Measurements from ENCODE around the gene PASD1. TPM values are rescaled to one million over a fixed set of nuclear protein-coding genes. Genes with fewer than 3 reads are reported as not detected.
A peak's percentile ranks its signal among the peaks of the same experiment; 100 is the strongest.
"Not testable (repeated sequence)": the region's sequence is repeated elsewhere in the genome, so short reads cannot be mapped to it uniquely, and the experiment has no call there.

The PASD1 gene
- total RNA-seq, 2 donors from 2014 or later, result not detected

DNA sequence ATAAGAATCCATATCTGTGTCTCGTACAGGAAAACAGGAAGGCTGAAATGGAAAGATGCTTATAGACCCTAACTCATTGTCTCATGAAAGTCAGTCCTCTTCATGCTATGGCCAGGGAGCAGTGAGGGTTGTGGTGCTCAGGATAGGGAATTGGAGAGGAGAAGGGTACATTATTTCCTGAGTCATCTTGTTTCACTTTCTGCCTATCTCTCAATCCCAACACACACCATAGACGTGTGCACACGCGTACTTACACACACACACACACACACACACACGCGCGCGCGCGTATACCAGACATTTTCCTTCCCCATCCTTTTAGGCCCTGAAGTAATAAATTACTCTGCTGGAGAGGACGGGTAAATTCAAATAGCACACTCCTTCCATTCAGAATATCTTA lies 78.1 kb downstream of the PASD1 start:
- no peak overlapping the region for H3K4me3 Mint-ChIP-seq
- no peak overlapping the region for H3K27ac Mint-ChIP-seq
- H3K9me3 Mint-ChIP-seq, result no peaks in the 10 kb centered on the region
- ATAC-seq (replicated peaks in 1 of 2) (no peak), DNase-seq (no peak)
- H3K4me1 Mint-ChIP-seq (ENCODE audit: low read depth), result no peaks in the 10 kb centered on the region
- H3K27me3 Mint-ChIP-seq (ENCODE audit: low read depth), result peaks cover 60% of the 10 kb centered on the region
- no peaks in the 10 kb centered on the region for H3K36me3 Mint-ChIP-seq (ENCODE audit: insufficient read depth in 2 of 2)

DNA sequence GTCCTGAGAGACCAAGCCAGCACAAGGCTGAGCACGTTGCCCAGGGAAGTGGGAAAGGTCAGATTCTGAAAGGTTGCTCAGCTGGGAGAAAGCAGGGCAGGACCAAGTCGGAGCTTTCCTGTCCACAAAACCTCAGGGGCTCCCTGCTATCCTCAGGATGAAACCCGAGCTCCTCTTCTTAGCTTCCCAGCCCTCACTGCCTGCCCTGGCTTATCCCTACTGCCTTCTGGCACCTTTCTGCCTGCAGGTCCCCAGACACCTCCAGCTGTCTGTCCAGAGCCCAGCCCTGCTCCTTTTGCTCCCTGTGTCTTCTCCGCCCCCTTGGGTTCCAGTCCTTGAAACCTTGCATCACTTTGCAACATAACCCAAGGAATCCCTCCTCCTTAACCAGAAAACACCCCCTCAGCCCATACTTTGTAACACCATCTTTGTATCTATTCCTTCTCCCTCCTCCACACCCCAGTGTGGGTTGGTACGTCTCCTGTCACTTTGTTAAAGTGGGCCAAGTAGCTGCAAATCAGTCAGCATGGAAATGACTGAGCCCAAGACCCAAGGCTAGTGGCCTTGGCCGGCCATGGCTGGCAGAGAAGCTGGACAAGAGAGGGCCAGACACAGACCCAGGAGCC lies 111.8 kb downstream of the PASD1 start:
- Mint-ChIP-seq H3K4me3 (no peak overlapping the region), H3K27me3 (ENCODE audit: low read depth) (peaks cover 37% of the 10 kb centered on the region), H3K36me3 (ENCODE audit: insufficient read depth in 2 of 2) (no peaks in the 10 kb centered on the region), H3K27ac (no peak overlapping the region), H3K9me3 (no peaks in the 10 kb centered on the region), H3K4me1 (ENCODE audit: low read depth) (no peaks in the 10 kb centered on the region)
- no peak for DNase-seq
- ATAC-seq (replicated peaks in 1 of 2), result no peak

DNA sequence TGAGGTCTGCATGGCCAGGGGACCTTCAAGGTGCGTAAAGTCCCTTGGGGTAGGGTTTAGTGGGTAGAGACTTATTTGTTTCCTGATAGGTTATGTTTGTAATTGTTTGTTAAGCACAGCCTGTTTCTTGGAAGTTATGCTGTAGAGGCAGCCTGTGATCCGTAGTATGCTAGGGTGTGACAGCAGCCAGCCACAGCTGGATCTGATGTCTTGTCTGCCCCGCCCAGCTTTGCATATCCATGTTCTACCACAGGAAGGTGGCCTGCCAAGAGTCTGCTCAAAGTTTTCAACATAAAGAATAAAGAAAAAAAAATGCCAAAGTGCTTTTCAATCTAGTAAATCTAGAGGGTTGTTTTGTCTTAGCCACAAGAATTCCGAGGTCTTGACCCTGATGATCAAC lies 112.7 kb downstream of the PASD1 start:
- Mint-ChIP-seq H3K4me3 (no peak overlapping the region), H3K27me3 (ENCODE audit: low read depth) (peaks cover 35% of the 10 kb centered on the region), H3K27ac (no peak overlapping the region), H3K36me3 (ENCODE audit: insufficient read depth in 2 of 2) (no peaks in the 10 kb centered on the region), H3K4me1 (ENCODE audit: low read depth) (no peaks in the 10 kb centered on the region), H3K9me3 (no peaks in the 10 kb centered on the region)
- ATAC-seq (replicated peaks in 1 of 2), result no peak
- DNase-seq, result no peak

DNA sequence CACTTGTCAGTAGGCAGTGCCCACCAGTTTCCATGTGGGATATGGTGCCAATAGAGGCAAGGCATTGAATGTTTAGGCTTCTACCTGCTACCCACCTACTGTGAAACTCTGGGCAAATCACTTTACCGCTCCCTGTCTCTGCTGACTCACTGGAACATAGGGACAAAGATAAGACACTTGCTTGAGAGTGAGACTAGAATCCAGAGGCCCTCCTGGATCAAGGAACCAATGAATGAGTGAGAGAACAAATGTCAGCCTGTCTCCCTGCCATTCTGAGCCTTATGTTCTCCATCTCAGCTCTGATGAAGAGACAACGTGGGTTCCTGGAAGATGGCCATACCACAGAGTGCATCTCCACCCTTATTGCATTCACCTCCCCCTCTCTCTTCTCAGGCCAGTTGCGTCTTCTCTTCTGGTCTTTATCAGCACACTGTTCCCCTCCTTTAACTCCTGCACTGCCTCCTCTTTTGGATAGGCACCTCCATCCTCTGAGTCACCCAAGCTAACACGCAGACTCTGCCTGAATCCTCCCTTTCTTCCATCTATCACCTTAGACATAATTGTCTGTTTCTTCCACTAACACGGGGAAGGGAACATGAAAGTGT lies 116.4 kb downstream of the PASD1 start:
- Mint-ChIP-seq H3K36me3 (ENCODE audit: insufficient read depth in 2 of 2) (no peaks in the 10 kb centered on the region), H3K27ac (no peak overlapping the region)
- no peak for ATAC-seq (replicated peaks in 1 of 2)

DNA sequence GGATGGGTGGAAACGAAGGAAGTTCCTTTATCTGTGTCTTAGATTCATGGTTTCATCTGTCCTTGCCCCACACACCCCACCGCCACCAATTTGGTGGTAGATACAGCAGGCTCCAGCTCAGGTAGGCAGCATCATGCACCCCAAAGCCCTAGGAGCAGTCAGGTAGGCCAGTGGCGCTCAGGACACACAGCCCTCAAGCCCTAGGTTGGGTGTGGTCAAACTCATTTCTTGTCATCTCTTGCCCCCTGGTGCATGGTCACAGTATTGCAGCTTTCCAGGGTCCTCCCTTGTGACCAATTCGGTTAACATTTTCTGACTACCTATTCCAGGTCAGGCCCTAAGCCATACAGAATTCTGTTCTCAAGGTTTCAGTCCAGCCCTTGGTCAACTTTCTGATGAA lies 117.3 kb downstream of the PASD1 start:
- DNase-seq (peak; percentile 69 to 70), ATAC-seq (replicated peaks in 1 of 2) (peak; percentile 60 to 62)
- H3K9me3 Mint-ChIP-seq, result no peaks in the 10 kb centered on the region
- H3K4me1 Mint-ChIP-seq (ENCODE audit: low read depth), result no peaks in the 10 kb centered on the region
- no peaks in the 10 kb centered on the region for H3K36me3 Mint-ChIP-seq (ENCODE audit: insufficient read depth in 2 of 2)
- H3K27me3 Mint-ChIP-seq (ENCODE audit: low read depth), result peaks cover 49% of the 10 kb centered on the region
- H3K4me3 Mint-ChIP-seq, result no peak overlapping the region
- H3K27ac Mint-ChIP-seq, result no peak overlapping the region

More for the DNA sequence above, 116.4 kb downstream of the PASD1 start:
- Mint-ChIP-seq H3K4me3 (no peak overlapping the region), H3K9me3 (no peaks in the 10 kb centered on the region), H3K27me3 (ENCODE audit: low read depth) (peaks cover 49% of the 10 kb centered on the region), H3K4me1 (ENCODE audit: low read depth) (no peaks in the 10 kb centered on the region)
- DNase-seq, result no peak

DNA sequence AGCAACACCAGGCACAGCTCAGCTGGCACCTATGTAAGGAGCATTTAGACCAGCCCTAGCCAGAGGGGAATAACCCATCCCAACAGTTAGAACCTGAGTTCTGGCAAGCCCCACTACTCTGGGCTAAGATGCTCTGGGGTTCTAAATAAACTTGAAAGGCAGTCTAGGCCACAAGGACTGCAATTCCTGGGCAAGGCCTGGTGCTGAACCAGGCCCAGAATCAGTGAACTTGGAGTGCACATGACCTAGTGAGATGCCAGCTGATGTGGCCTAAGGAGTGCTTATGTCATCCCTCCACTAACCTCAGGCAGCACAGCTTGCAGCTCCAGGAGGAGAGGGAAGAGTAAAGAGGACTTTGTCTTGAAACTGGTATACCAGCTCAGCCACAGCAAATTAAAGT lies 124.2 kb downstream of the PASD1 start:
- DNase-seq (no peak), ATAC-seq (replicated peaks in 1 of 2) (no peak)
- no peak overlapping the region for H3K4me3 Mint-ChIP-seq
- no peak overlapping the region for H3K27ac Mint-ChIP-seq
- no peaks in the 10 kb centered on the region for H3K9me3 Mint-ChIP-seq
- H3K27me3 Mint-ChIP-seq (ENCODE audit: low read depth), result peaks cover 26% of the 10 kb centered on the region
- H3K36me3 Mint-ChIP-seq (ENCODE audit: insufficient read depth in 2 of 2), result no peaks in the 10 kb centered on the region
- no peaks in the 10 kb centered on the region for H3K4me1 Mint-ChIP-seq (ENCODE audit: low read depth)

DNA sequence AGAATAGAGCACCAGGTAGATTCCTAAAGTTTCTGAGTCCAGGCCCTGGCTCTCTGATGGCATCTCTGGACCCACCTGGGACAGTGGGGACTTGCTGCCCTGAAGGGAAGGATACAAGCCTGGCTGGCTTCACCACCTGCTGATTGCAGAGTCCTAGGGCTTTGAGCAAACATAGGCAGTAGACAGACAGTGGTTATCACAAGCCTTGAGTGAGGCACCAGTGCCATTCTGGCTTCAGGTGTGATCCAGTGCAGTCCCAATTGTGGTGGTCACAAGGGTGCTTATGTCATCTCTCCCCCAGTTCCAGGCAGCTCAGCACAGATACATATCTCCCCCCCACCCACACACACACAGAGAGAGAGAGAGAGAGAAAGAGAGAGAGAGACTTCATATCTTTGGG lies 125.2 kb downstream of the PASD1 start:
- Mint-ChIP-seq H3K27ac (no peak overlapping the region), H3K4me3 (no peak overlapping the region), H3K9me3 (no peaks in the 10 kb centered on the region), H3K36me3 (ENCODE audit: insufficient read depth in 2 of 2) (no peaks in the 10 kb centered on the region), H3K27me3 (ENCODE audit: low read depth) (peaks cover 23% of the 10 kb centered on the region), H3K4me1 (ENCODE audit: low read depth) (no peaks in the 10 kb centered on the region)
- ATAC-seq (replicated peaks in 1 of 2) (no peak), DNase-seq (no peak)

DNA sequence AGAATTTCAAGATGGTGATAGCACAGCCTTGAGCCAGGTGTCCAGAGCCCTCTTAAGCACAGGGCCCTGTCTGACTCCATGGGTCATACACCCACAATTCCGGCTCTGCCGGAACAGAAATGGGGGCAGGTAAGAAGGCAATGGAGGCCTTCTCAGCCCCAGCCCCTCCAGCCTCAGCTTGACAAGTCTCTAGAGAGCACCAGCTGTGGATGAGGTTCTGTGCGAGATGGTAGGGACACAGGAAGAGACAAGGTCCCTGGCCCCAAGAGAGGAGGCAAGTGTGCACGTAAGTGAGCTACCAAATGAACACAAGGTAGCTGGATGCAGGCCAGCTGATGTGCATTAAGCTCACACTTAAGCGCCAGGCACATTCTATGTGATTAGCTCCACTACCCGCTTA lies 129.3 kb downstream of the PASD1 start:
- Mint-ChIP-seq H3K4me3 (no peak overlapping the region), H3K36me3 (ENCODE audit: insufficient read depth in 2 of 2) (no peaks in the 10 kb centered on the region), H3K9me3 (no peaks in the 10 kb centered on the region), H3K27ac (no peak overlapping the region), H3K4me1 (ENCODE audit: low read depth) (no peaks in the 10 kb centered on the region), H3K27me3 (ENCODE audit: low read depth) (peaks cover 34% of the 10 kb centered on the region)
- ATAC-seq (replicated peaks in 1 of 2) (no peak), DNase-seq (no peak)

DNA sequence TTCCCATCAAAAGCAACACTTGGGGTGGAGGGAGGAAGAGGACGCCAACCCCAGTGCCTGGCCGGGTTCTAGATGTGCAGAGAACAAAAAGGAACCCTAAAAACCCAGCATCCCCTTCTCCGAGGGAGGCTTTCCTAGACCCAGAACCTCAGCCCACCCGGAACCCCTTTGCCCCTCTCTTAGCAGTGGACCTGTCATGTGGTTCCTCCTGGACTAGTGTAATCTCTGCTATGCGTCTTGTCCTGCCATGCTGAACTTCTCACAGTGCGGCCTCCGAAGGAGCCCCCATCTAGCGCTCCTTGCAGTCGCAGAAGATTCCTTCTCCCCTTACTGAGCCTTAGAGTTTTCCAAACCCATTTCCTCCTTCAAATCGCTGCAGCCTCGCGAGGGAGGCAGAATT lies 130.6 kb downstream of the PASD1 start:
- H3K4me3 Mint-ChIP-seq, result no peak overlapping the region
- ATAC-seq (replicated peaks in 1 of 2) (no peak), DNase-seq (no peak)
- H3K27ac Mint-ChIP-seq, result no peak overlapping the region
- H3K4me1 Mint-ChIP-seq (ENCODE audit: low read depth), result no peaks in the 10 kb centered on the region
- no peaks in the 10 kb centered on the region for H3K9me3 Mint-ChIP-seq
- peaks cover 34% of the 10 kb centered on the region for H3K27me3 Mint-ChIP-seq (ENCODE audit: low read depth)
- no peaks in the 10 kb centered on the region for H3K36me3 Mint-ChIP-seq (ENCODE audit: insufficient read depth in 2 of 2)

DNA sequence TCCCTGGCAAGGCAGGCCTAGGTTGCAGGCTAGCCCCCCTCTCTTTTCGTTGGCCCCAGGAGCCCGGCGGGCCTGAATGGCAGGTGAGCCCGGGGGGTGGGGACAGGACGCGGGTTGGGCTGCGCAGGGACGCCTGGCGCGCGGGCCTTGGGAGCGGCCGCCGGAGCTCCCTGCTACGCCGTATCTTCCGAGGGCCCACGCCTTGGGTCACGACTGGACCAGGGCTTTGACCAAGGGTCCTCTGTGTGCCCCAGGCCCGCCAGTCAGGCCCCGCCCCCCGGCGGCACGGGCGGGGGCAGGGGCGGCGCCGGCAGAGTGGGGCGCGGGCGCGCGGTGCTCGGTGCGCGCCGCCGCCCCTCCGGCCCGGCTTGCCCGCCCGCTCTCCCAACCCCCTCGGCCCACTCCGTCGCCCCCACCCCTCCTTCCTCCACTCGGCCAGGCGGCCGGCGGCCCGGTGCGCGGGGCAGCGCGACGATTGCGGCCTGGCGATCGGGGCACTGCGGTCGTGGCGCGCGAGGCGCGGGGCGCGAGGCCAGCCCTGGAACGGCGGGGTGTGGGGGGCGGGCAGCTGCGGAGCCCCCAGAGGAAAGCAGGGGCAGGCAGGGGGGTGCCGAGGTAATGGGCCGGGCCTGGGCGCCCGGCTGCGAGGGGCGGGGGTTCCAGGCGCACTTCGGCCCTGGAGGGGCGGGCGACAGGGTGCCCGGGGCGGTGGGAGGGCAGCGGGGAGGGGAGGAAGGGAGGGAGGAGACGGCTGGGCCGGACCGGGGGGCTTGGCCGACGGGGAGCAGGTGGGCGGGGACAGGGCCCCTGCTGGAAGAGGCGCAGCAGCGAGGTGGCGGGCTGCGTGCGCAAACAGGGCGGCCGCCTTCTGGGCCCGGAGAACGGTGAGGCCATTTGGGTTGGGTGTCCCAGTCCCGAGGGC lies 131.4 kb downstream of the PASD1 start, which contains the start of gene PRRG3:
TSS of gene PRRG3 (plus strand) at position 798 of the 922 bp plus-strand sequence. CDS start 3,357 bp downstream, outside the sequence.
- no peaks in the 10 kb centered on the region for H3K36me3 Mint-ChIP-seq (ENCODE audit: insufficient read depth in 2 of 2)
- no peaks in the 10 kb centered on the region for H3K4me1 Mint-ChIP-seq (ENCODE audit: low read depth)
- H3K9me3 Mint-ChIP-seq, result no peaks in the 10 kb centered on the region
- DNase-seq, result no peak
- H3K27me3 Mint-ChIP-seq (ENCODE audit: low read depth), result peaks cover 34% of the 10 kb centered on the region
- ATAC-seq (replicated peaks in 1 of 2), result no peak
- H3K27ac Mint-ChIP-seq, result no peak within 1 kb of the TSS
- H3K4me3 Mint-ChIP-seq, result no peak within 1 kb of the TSS

DNA sequence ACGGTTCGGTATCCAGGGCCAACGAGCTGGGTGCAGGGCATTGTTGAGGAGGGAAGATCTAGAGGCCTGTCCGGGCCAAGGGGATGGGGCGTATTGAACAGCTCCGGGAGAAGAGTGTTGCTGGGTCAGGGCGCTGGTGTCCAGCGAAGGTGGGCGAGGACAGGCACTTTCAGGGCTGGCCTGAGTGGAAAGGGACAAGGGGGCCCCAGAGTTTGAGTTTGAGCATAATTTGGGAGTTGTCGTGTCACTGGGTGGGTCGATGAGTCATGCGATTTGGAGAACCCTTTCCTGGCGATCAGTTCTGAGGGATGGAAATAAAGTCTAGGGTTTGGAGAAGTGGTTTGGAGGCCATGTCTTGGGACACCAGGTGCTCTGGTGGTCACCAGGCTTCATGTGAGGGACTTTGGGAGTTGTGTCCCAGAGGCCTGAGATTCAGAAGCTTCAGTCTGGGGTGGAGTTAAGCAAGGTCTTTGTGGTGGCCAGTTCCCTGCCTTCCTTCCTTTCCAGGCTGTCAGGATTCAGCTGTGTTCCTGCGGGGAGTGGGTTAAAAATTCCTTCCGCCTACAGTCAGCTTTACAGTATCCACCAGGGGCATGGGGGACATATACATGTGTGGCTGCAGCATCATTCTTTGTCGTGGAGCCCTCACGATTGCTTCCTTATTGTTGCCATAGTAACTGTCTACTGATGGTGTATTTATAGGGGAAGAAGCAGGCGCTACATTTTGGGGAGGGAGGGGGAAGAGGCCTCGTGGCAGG lies 132.3 kb downstream of the PASD1 start:
- Mint-ChIP-seq H3K9me3 (no peaks in the 10 kb centered on the region), H3K4me1 (ENCODE audit: low read depth) (no peaks in the 10 kb centered on the region), H3K36me3 (ENCODE audit: insufficient read depth in 2 of 2) (no peaks in the 10 kb centered on the region), H3K27ac (no peak overlapping the region), H3K27me3 (ENCODE audit: low read depth) (peaks cover 34% of the 10 kb centered on the region), H3K4me3 (no peak overlapping the region)
- DNase-seq, result no peak
- no peak for ATAC-seq (replicated peaks in 1 of 2)

DNA sequence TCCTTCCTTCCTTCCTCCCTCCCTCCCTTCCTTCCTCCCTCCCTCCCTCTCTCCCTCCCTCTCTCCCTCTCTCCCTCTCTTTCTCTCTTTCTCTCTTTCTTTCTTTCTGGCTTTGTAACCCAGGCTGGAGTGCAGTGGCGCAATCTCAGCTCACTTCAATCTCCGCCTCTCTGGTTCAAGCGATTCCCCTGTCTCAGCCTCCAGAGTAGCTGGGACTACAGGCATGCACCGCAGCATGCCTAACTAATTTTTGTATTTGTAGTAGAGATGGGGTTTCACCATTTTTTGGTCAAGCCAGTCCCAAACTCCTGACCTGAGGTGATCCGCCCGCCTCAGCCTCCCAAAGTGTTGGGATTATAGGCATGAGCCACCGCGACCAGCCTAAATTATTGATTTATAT lies 133.6 kb downstream of the PASD1 start:
- H3K27me3 Mint-ChIP-seq (ENCODE audit: low read depth), result peaks cover 34% of the 10 kb centered on the region
- not testable (repeated sequence) for ATAC-seq (replicated peaks in 1 of 2); H3K27ac Mint-ChIP-seq; H3K36me3 Mint-ChIP-seq (ENCODE audit: insufficient read depth in 2 of 2); DNase-seq; H3K4me1 Mint-ChIP-seq (ENCODE audit: low read depth); H3K4me3 Mint-ChIP-seq; H3K9me3 Mint-ChIP-seq

DNA sequence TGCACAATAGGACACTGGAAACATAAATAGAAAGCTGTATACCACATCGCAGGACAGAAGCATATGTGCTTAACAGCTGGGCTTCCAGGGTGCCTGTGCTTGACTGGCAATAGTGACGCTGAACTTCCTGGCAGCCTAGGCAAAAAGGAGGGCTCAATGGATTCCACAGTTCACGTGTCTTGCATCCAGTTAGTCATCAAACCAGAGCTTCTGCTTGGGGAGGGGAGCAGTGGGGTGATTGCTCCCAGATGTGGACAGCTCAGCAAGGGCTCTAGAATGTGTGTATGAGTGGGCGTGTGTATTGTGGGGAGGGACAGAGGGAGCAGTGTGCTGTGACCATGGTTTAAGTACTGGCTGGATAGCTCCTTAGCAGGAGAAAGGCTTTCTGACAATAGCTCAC lies 134.0 kb downstream of the PASD1 start:
- Mint-ChIP-seq H3K4me1 (ENCODE audit: low read depth) (no peaks in the 10 kb centered on the region), H3K9me3 (no peaks in the 10 kb centered on the region), H3K4me3 (no peak overlapping the region), H3K27ac (no peak overlapping the region), H3K36me3 (ENCODE audit: insufficient read depth in 2 of 2) (no peaks in the 10 kb centered on the region), H3K27me3 (ENCODE audit: low read depth) (peaks cover 34% of the 10 kb centered on the region)
- ATAC-seq (replicated peaks in 1 of 2), result no peak
- DNase-seq, result no peak
